K562 (cell line): ENCODE data around the gene TCIRG1. TPM values are rescaled to one million over a fixed set of nuclear protein-coding genes. Genes with fewer than 3 reads are reported as not detected.
A peak's percentile ranks its signal among the peaks of the same experiment; 100 is the strongest.

Experiments
- ATAC-seq: fragments of 200-7000 bp; cut with Tn5 transposase; 3 replicates; pipeline ENCODE4 v1.9.1; 2020; ENCODE audit warnings: moderate library complexity
- BruUV-seq: library from RNA; stranded (reverse); fragments of 400-500 nt; replicated peaks from 2 replicates; lab custom pipeline; 2021; lab: Mats Ljungman, UMichigan
- CTCF ChIA-PET: fragments of 300-600 bp; formaldehyde crosslinking; extraction: SDS; loops from one replicate; lab custom pipeline; 2021; ENCODE audit warnings: low intra/inter-chr PET ratio; lab: Yijun Ruan, JAX
- POLR2A ChIA-PET: fragments of 300-600, 350-650 bp; sonication (Branson Sonifier 250); formaldehyde crosslinking; extraction: SDS; loops from one replicate; lab custom pipeline; 2021; ENCODE audit warnings: antibody characterized with exemption, inconsistent platforms; lab: Yijun Ruan, JAX
- DNase-seq, 4 experiments: peaks; one replicate each; pipeline versions ENCODE4 v3.0.0 to v3.0.0-alpha.2; 2011 to 2018; ENCODE audit warnings: low spot score in 3 of 4, mixed read lengths in 3 of 4; ENCODE audit errors: extremely low read depth in 1 of 4
- FAIRE-seq: peaks from 2 replicates; lab custom pipeline; 2011; peaks lifted over from hg19 to GRCh38; lab: Jason Lieb, UNC
- H2AFZ ChIP-seq: 2 replicates; pipeline ENCODE4 v1.6.0; 2011; ENCODE audit warnings: low read depth, low read length, control low read depth, inconsistent platforms
- H3K27ac ChIP-seq: fragments of 200-600 bp; 3 replicates; pipeline ENCODE4 v1.8.0; 2011; ENCODE audit warnings: low read depth, mild to moderate bottlenecking, control low read depth, inconsistent platforms, low read length, moderate library complexity, mixed read lengths; ENCODE audit errors: extremely low read depth
- H3K27me3 ChIP-seq, 2 experiments: fragments of 300-600 bp in 1 of 2; 2 replicates in 1 of 2; 3 replicates in 1 of 2; pipeline versions ENCODE4 v1.6.0 to v1.8.0; 2011; ENCODE audit warnings: inconsistent platforms in 2 of 2, low read length in 2 of 2, mild to moderate bottlenecking in 1 of 2, mixed read lengths in 1 of 2, moderate library complexity in 1 of 2; ENCODE audit not compliant: control insufficient read depth in 2 of 2, insufficient read depth in 2 of 2
- H3K36me3 ChIP-seq: fragments of 300-600 bp; 3 replicates; pipeline ENCODE4 v1.8.0; 2011; ENCODE audit warnings: mild to moderate bottlenecking, low read length, inconsistent platforms; ENCODE audit not compliant: control insufficient read depth, insufficient read depth
- H3K4me1 ChIP-seq, 2 experiments: fragments of 200-600 bp in 1 of 2; replicated peaks in 1 of 2; 2 replicates in 1 of 2; 3 replicates in 1 of 2; pipeline versions ENCODE4 v1.5.1 to v1.8.0; 2011; ENCODE audit warnings: inconsistent platforms in 2 of 2, low read length in 2 of 2, mild to moderate bottlenecking in 1 of 2, mixed read lengths in 1 of 2, moderate library complexity in 1 of 2; ENCODE audit not compliant: control insufficient read depth in 2 of 2, insufficient read depth in 2 of 2
- H3K4me2 ChIP-seq: 2 replicates; pipeline ENCODE4 v1.6.1; 2011; ENCODE audit warnings: low read length, control low read depth, inconsistent platforms, mixed read lengths; ENCODE audit not compliant: insufficient read depth
- H3K4me3 ChIP-seq: fragments of 200-600 bp; sonication (generic), shearing (Covaris generic); 2 replicates; pipeline ENCODE4 v1.5.1; 2016; ENCODE audit warnings: control low read depth, inconsistent platforms
- H3K79me2 ChIP-seq: fragments of 200-600 bp; 3 replicates; pipeline ENCODE4 v1.8.0; 2011; ENCODE audit warnings: low read length, inconsistent platforms; ENCODE audit not compliant: control insufficient read depth, insufficient read depth
- H3K9ac ChIP-seq, 2 experiments: 2 replicates each; pipeline versions ENCODE4 v1.6.0 to v1.6.1; 2011; ENCODE audit warnings: low read depth in 2 of 2, low read length in 2 of 2, control low read depth in 1 of 2, inconsistent platforms in 1 of 2, mild to moderate bottlenecking in 1 of 2, mixed read lengths in 1 of 2; ENCODE audit not compliant: insufficient read depth in 1 of 2
- H3K9me1 ChIP-seq: one replicate; pipeline ENCODE4 v1.6.0; 2011; ENCODE audit warnings: inconsistent platforms, mild to moderate bottlenecking, low read length, moderate library complexity; ENCODE audit not compliant: control insufficient read depth, insufficient read depth
- H3K9me3 ChIP-seq: replicated peaks from 2 replicates; pipeline ENCODE4 v1.5.1; 2011; ENCODE audit warnings: low read depth, low read length, inconsistent platforms; ENCODE audit not compliant: control insufficient read depth, insufficient read depth
- H4K20me1 ChIP-seq: replicated peaks from 2 replicates; pipeline ENCODE4 v1.6.1; 2011; ENCODE audit warnings: low read length, inconsistent platforms, mixed read lengths; ENCODE audit not compliant: control insufficient read depth, insufficient read depth
- COPS2 ChIP-seq: fragments of 450-650 bp; conservative IDR thresholded peaks from 2 replicates; pipeline ENCODE4 v1.6.1; 2016; ENCODE audit warnings: mild to moderate bottlenecking, moderate library complexity
- ELF4 ChIP-seq: fragments of 450-650 bp; formaldehyde crosslinking; IDR thresholded peaks from 2 replicates; pipeline ENCODE4 v1.4.0; 2022; ENCODE audit warnings: missing genetic modification characterization
- ETV1 ChIP-seq: fragments of 450-650 bp; conservative IDR thresholded peaks from 2 replicates; pipeline ENCODE4 v1.6.1; 2016; ENCODE audit warnings: missing genetic modification characterization, control low read depth, low read depth, missing compliant biosample characterization
- HDAC1 ChIP-seq, 2 experiments: fragments of 450-650 bp; IDR thresholded peaks; 2 replicates each; pipeline ENCODE4 v1.6.1; 2016 to 2017; ENCODE audit warnings: inconsistent platforms in 1 of 2, mild to moderate bottlenecking in 1 of 2, moderate library complexity in 1 of 2
- KAT2B ChIP-seq: IDR thresholded peaks from one replicate; pipeline ENCODE4 v1.6.1; 2012; ENCODE audit warnings: low read depth, mild to moderate bottlenecking, control low read depth, inconsistent platforms, low read length, moderate library complexity
- KDM2B ChIP-seq: fragments of 250-450 bp; sonication (Bioruptor Pico); IDR thresholded peaks from 2 replicates; pipeline ENCODE4 v1.8.0; 2021; ENCODE audit warnings: mild to moderate bottlenecking, moderate library complexity
- MEF2D ChIP-seq: conservative IDR thresholded peaks from 2 replicates; pipeline ENCODE4 v1.6.1; 2016; ENCODE audit warnings: low read depth, missing genetic modification characterization, missing compliant biosample characterization
- POLR2G ChIP-seq: fragments of 200-400 bp; formaldehyde crosslinking; IDR thresholded peaks from 2 replicates; pipeline ENCODE4 v1.6.1; 2017; ENCODE audit warnings: low read depth, mild to moderate bottlenecking, antibody characterized with exemption, low read length, moderate library complexity
- PREB ChIP-seq: sonication (generic); formaldehyde crosslinking; IDR thresholded peaks from 2 replicates; pipeline ENCODE4 v1.8.1; 2023; ENCODE audit warnings: mild to moderate bottlenecking, missing genetic modification reagents
- RB1 ChIP-seq: fragments of 450-650 bp; IDR thresholded peaks from 2 replicates; pipeline ENCODE4 v1.6.1; 2017; ENCODE audit warnings: low read depth, mild to moderate bottlenecking
- RBFOX2 ChIP-seq: fragments of 200-400 bp; formaldehyde crosslinking; IDR thresholded peaks from 2 replicates; pipeline ENCODE4 v1.6.1; 2017; ENCODE audit warnings: low read depth, mild to moderate bottlenecking, low read length, moderate library complexity
- RBM22 ChIP-seq: fragments of 200-400 bp; formaldehyde crosslinking; IDR thresholded peaks from 2 replicates; pipeline ENCODE4 v1.6.1; 2018; ENCODE audit warnings: low read length, low read depth; ENCODE audit not compliant: poor library complexity, severe bottlenecking
- RHOXF2B ChIP-seq: fragments of 250-450 bp; sonication (Bioruptor Pico); conservative IDR thresholded peaks from 2 replicates; pipeline ENCODE4 v1.5.1; 2021
- RNF2 ChIP-seq: sonication (generic); IDR thresholded peaks from 2 replicates; pipeline ENCODE4 v1.6.1; 2016
- SMARCB1 ChIP-seq: IDR thresholded peaks from 2 replicates; pipeline ENCODE4 v1.6.1; 2011; ENCODE audit warnings: improper control_type of control experiment, low read depth; ENCODE audit not compliant: insufficient read length
- TAF7 ChIP-seq: fragments of 450-650 bp; IDR thresholded peaks from 2 replicates; pipeline ENCODE4 v1.6.1; 2016; ENCODE audit warnings: missing genetic modification characterization, missing compliant biosample characterization
- ZBTB43 ChIP-seq: sonication (generic); formaldehyde crosslinking; IDR thresholded peaks from 2 replicates; pipeline ENCODE4 v1.8.0; 2023; ENCODE audit warnings: mild to moderate bottlenecking, missing genetic modification reagents
- ZNF24 ChIP-seq: fragments of 450-650 bp; IDR thresholded peaks from 2 replicates; pipeline ENCODE4 v1.6.1; 2016
- ZNF316 ChIP-seq: fragments of 450-650 bp; IDR thresholded peaks from 2 replicates; pipeline ENCODE4 v1.6.1; 2016
- ZNF324 ChIP-seq: fragments of 250-450 bp; sonication (Bioruptor Pico); IDR thresholded peaks from 2 replicates; pipeline ENCODE4 v1.4.0; 2020; ENCODE audit warnings: mild to moderate bottlenecking
- ZNF395 ChIP-seq: fragments of 200-800 bp; sonication (Bioruptor generic); IDR thresholded peaks from 2 replicates; pipeline ENCODE4 v1.6.1; 2017; ENCODE audit warnings: missing genetic modification characterization, missing compliant biosample characterization
- ZNF586 ChIP-seq: fragments of 450-650 bp; formaldehyde crosslinking; conservative IDR thresholded peaks from 2 replicates; pipeline ENCODE4 v1.4.0; 2020; ENCODE audit warnings: mild to moderate bottlenecking, moderate library complexity
- WGBS: fragments of 100-300 bp; shearing (Covaris generic); methylation state at CpG from one replicate; pipeline ENCODE4 v1.1.6; 2016; ENCODE audit warnings: low coverage, mixed read lengths; ENCODE audit not compliant: insufficient coverage; ENCODE audit errors: missing lambda C conversion rate; 5-methylcytosine and 5-hydroxymethylcytosine counted together
- in situ Hi-C: fragments of 300-500 bp; cut with MboI; formaldehyde crosslinking; loops from 4 replicates; pipeline ENCODE4 v1.15.0; 2018; ENCODE audit warnings: inconsistent platforms, mixed read lengths
- intact Hi-C: fragments of 100-400 bp; cut with micrococcal nuclease; formaldehyde crosslinking; loops from 2 replicates; pipeline ENCODE4 v1.14.2; 2022
- polyA plus RNA-seq, 8 experiments: library from polyadenylated mRNA; depleted of rRNA in 4 of 8; stranded (reverse) in 5 of 8; unstranded in 3 of 8; fragments of >200 nt; fragmentation: Nextera tagmentation in 2 of 8; fragmentation: Illumina TruSeq in 1 of 8; extraction: Ambion mirVana in 2 of 8; extraction: Trizol in 1 of 8; gene quantifications; 2 replicates each; pipeline versions ENCODE4 v1.2.1 to v1.2.3, GENCODE V29; 2011 to 2014; ENCODE audit warnings: inconsistent platforms in 1 of 8, missing spikeins in 1 of 8
- total RNA-seq, 7 experiments: library from RNA; depleted of rRNA in 6 of 7; stranded (reverse); fragments of >200 nt in 6 of 7; fragmentation: Illumina TruSeq in 2 of 7; extraction: Trizol in 2 of 7; gene quantifications; 2 replicates each; pipeline versions ENCODE4 v1.2.1 to v1.2.3, GENCODE V29; 2011 to 2021; ENCODE audit warnings: low replicate concordance in 1 of 7

The TCIRG1 gene
- total and polyA plus RNA-seq, 9 of the 15 experiments (the other 6 are each of a cell fraction or from before 2014, with no cell fraction given) = 0.49 to 143 (median 24.4) TPM

GRCh38 chr11:68050371-68050841 lies 11.6 kb downstream of the TCIRG1 start:
- Histone ChIP-seq H3K27me3 (no peaks in the 10 kb centered on the region), H3K9ac (no peak overlapping the region), H3K4me1 (peaks cover 0 to 31% of the 10 kb centered on the region in 2 experiments; a peak in 1 of 5 replicates), H3K4me2 (no peak overlapping the region), H3K9me3 (no peaks in the 10 kb centered on the region), H3K36me3 (peaks cover 82% of the 10 kb centered on the region; the same call in 2 of the 3 replicates), H3K79me2 (no peaks in the 10 kb centered on the region), H3K27ac (no peak overlapping the region), H3K9me1 (no peaks in the 10 kb centered on the region), H3K4me3 (no peak overlapping the region), H4K20me1 (no peaks in the 10 kb centered on the region; the same call in 1 of the 2 replicates), H2AFZ (no peak overlapping the region)
- 92% methylated on average over 18 of the region's 18 CpGs for WGBS
- FAIRE-seq (no peak), ATAC-seq (no peak), DNase-seq (no peak)
- POLR2A ChIA-PET = interaction anchor here (0.6 to 4.8 kb wide), 3 partner anchors 9 to 47 kb away, joined by 3 to 55 read pairs (median 3); no protein-coding TSS in a partner anchor
- in situ Hi-C loops (no loop called here), intact Hi-C loops (no loop called here)
- no TSS peak for BruUV-seq
- CTCF ChIA-PET = interaction anchor here (0.5 kb wide), 1 partner anchor 43 kb away, joined by 3 read pairs; no protein-coding TSS in a partner anchor
- TF ChIP-seq SMARCB1 = no peak
- TF ChIP-seq MEF2D = no peak
- TF ChIP-seq KDM2B (CRISPR knock-in tag) = no peak
- no peak for TF ChIP-seq ZBTB43 (CRISPR knock-in tag)
- TF ChIP-seq RNF2 = no peak
- no peak for TF ChIP-seq ZNF586 (CRISPR knock-in tag)
- no peak for TF ChIP-seq ZNF316
- no peak for TF ChIP-seq HDAC1 (IDR thresholded peaks at IDR 0.05)
- no peak for TF ChIP-seq ELF4 (CRISPR knock-in tag)
- peak; percentile 54 for TF ChIP-seq POLR2G
- TF ChIP-seq COPS2 = no peak
- no peak for TF ChIP-seq TAF7 (tag)
- peak; percentile 38; the same call in 1 of the 2 replicates for TF ChIP-seq RBFOX2
- TF ChIP-seq RBM22 = peak; percentile 10
- no peak for TF ChIP-seq ZNF24
- no peak for TF ChIP-seq KAT2B
- no peak for TF ChIP-seq PREB (CRISPR knock-in tag)
- TF ChIP-seq RB1 = no peak
- TF ChIP-seq ZNF324 (CRISPR knock-in tag) = no peak
- TF ChIP-seq ZNF395 (CRISPR knock-in tag) = no peak
- TF ChIP-seq ETV1 (tag) = no peak
- TF ChIP-seq RHOXF2B = no peak
